GM20000 (cell line): ENCODE measurements around the gene MRPL36.
"Not testable (repeated sequence)": the region's sequence is repeated elsewhere in the genome, so short reads cannot be mapped to it uniquely, and the experiment has no call there.

Experiments
- DNase-seq: peaks from one replicate; pipeline ENCODE4 v3.0.0; 2012; ENCODE audit warnings: low spot score
- TF ChIP-seq, protein P1 (sequence below): IDR thresholded peaks from 2 replicates; pipeline ENCODE4 v1.5.1; 2012; ENCODE audit warnings: mild to moderate bottlenecking, control low read depth; ENCODE audit errors: extremely low read depth, missing control alignments

Gene MRPL36

DNA sequence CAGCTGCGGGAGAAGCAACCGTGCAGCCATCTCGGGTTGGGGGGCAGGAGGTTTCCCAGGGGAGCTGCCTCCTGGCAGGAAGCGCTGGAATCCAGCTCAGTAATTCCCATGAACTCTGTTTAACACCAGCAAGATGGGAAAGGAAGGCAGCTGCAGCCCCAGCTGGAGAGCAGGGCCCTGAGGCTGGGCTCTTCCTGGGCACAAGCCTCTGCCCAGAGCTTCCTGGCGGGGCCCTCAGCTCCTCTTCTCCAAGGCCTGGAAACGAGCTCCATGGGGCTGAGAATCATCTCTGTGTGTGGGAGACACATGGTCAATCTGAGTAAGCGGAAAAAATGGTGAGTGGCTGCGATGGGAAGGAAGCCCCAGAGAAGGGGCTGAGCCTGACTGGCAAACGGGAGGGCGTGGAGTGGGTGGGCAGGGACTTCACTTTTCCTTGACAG, 6.3 kb downstream of the MRPL36 start:
- no peak for DNase-seq

GRCh38 chr5:1792842-1793266, 6.8 kb downstream of the MRPL36 start:
- DNase-seq: peak; percentile 87
- TF ChIP-seq, protein P1, sequence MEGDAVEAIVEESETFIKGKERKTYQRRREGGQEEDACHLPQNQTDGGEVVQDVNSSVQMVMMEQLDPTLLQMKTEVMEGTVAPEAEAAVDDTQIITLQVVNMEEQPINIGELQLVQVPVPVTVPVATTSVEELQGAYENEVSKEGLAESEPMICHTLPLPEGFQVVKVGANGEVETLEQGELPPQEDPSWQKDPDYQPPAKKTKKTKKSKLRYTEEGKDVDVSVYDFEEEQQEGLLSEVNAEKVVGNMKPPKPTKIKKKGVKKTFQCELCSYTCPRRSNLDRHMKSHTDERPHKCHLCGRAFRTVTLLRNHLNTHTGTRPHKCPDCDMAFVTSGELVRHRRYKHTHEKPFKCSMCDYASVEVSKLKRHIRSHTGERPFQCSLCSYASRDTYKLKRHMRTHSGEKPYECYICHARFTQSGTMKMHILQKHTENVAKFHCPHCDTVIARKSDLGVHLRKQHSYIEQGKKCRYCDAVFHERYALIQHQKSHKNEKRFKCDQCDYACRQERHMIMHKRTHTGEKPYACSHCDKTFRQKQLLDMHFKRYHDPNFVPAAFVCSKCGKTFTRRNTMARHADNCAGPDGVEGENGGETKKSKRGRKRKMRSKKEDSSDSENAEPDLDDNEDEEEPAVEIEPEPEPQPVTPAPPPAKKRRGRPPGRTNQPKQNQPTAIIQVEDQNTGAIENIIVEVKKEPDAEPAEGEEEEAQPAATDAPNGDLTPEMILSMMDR: no peak

More for the DNA sequence above, 6.3 kb downstream of the MRPL36 start:
- TF ChIP-seq, protein P1: no peak

- DNase-seq: no peak
- TF ChIP-seq, protein P1: no peak
Observed at GRCh38 chr5:1791176-1791575, 8.5 kb downstream of the MRPL36 start.

GRCh38 chr5:1789834-1790471, 9.7 kb downstream of the MRPL36 start:
- no peak for DNase-seq
- TF ChIP-seq, protein P1: no peak

GRCh38 chr5:1789438-1789833, 10.2 kb downstream of the MRPL36 start:
- not testable (repeated sequence) for DNase-seq

DNA sequence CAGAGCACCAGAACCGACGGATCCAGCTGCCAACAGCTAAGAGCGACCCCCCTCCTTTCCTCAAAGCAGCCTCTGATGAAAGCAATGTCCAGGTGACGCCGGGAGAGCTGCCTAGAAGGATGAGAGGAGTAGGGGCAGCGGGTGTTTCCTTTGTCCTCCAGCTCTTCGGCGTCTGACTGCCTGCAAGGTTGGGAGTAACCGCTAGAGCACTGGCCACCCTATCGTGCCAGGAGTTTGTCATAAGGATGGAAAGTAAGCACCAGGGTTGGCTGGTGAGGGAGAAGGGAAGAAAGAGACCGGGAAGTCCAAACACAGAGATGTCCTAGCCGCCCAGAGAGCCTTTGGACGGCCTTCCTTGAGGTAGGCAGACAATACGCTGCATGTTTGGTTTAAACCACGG, 10.8 kb downstream of the MRPL36 start:
- no peak for DNase-seq
- TF ChIP-seq, protein P1: no peak

- no peak for DNase-seq
- TF ChIP-seq, protein P1: no peak
Observed at GRCh38 chr5:1788200-1788599, 11.4 kb downstream of the MRPL36 start.

- TF ChIP-seq, protein P1: no peak
- DNase-seq: no peak
Observed at GRCh38 chr5:1787472-1788047, 12.1 kb downstream of the MRPL36 start.
